ENCODE data around the gene WWP2.
"Not testable (repeated sequence)": the region's sequence is repeated elsewhere in the genome, so short reads cannot be mapped to it uniquely, and the experiment has no call there.

The WWP2 gene

GRCh38 chr16:69761983-69762813 is at the start of gene WWP2:
TSS of gene WWP2 (plus strand) at chr16:69762332. CDS start at chr16:69787011, 24,679 bp downstream.
- DNase-seq (ENCODE audit: low read depth): peak; percentile 72

GRCh38 chr16:69712914-69713581 is 49.1 kb upstream of the WWP2 start:
- no peak for DNase-seq (ENCODE audit: low read depth)

GRCh38 chr16:69717066-69717465 is 45.1 kb upstream of the WWP2 start:
- no peak for DNase-seq (ENCODE audit: low read depth)

GRCh38 chr16:69718111-69718764 is 43.9 kb upstream of the WWP2 start:
- no peak for DNase-seq (ENCODE audit: low read depth)

- DNase-seq (ENCODE audit: low read depth): no peak
Observed at GRCh38 chr16:69720822-69721430, 41.2 kb upstream of the WWP2 start.

- DNase-seq (ENCODE audit: low read depth): no peak
Observed at GRCh38 chr16:69721441-69721957, 40.6 kb upstream of the WWP2 start.

- DNase-seq (ENCODE audit: low read depth): no peak
Observed at GRCh38 chr16:69724414-69724873, 37.7 kb upstream of the WWP2 start.

- DNase-seq (ENCODE audit: low read depth): no peak
Observed at GRCh38 chr16:69724981-69725479, 37.1 kb upstream of the WWP2 start.

- no peak for DNase-seq (ENCODE audit: low read depth)
Observed at GRCh38 chr16:69725480-69726312, 36.4 kb upstream of the WWP2 start.

- peak; percentile 73 for DNase-seq (ENCODE audit: low read depth)
Observed at GRCh38 chr16:69726313-69727060, 35.6 kb upstream of the WWP2 start, which contains the start of gene NQO1. TSS of gene NQO1 (minus strand) at chr16:69726560. CDS start at chr16:69726439, 121 bp downstream.

- no peak for DNase-seq (ENCODE audit: low read depth)
Observed at GRCh38 chr16:69727916-69728270, 34.2 kb upstream of the WWP2 start.

GRCh38 chr16:69729030-69729429 is 33.1 kb upstream of the WWP2 start:
- not testable (repeated sequence) for DNase-seq (ENCODE audit: low read depth)

GRCh38 chr16:69731280-69731679 is 30.9 kb upstream of the WWP2 start:
- DNase-seq (ENCODE audit: low read depth): not testable (repeated sequence)

GRCh38 chr16:69732101-69732500 is 30.0 kb upstream of the WWP2 start:
- DNase-seq (ENCODE audit: low read depth): no peak

GRCh38 chr16:69741519-69741918 is 20.6 kb upstream of the WWP2 start:
- DNase-seq (ENCODE audit: low read depth): no peak

GRCh38 chr16:69741951-69742904 is 19.9 kb upstream of the WWP2 start:
- no peak for DNase-seq (ENCODE audit: low read depth)

GRCh38 chr16:69744363-69745231 is 17.5 kb upstream of the WWP2 start:
- no peak for DNase-seq (ENCODE audit: low read depth)

GRCh38 chr16:69745232-69745612 is 16.9 kb upstream of the WWP2 start:
- DNase-seq (ENCODE audit: low read depth): no peak

Measured in stimulated activated CD4-positive, alpha-beta T cell treated with anti-CD3 and anti-CD28 coated beads, Interleukin-2, amount 100 ng/mL, for 4 hours (primary cell).